Tibial artery (tissue), 4 donors: ENCODE data around the gene ADAM8.
A peak's percentile ranks its signal among the peaks of the same experiment; 100 is the strongest.

Experiments
- DNase-seq, 2 donors: peaks; one replicate each; pipeline ENCODE4 v3.0.0-alpha.2; 2019
- H3K27ac ChIP-seq, 2 donors: fragments of 200-600 bp; sonication (generic) in 1 of 2; 1 replicate in 1 of 2; 2 replicates in 1 of 2; pipeline ENCODE4 v1.5.1; 2018 to 2019; ENCODE audit warnings: mild to moderate bottlenecking in 1 of 2
- H3K27me3 ChIP-seq, 2 donors: fragments of 200-600 bp; sonication (generic) in 1 of 2; one replicate each; pipeline versions ENCODE4 v1.5.1 to v1.6.0; 2016 to 2019
- H3K36me3 ChIP-seq, 3 donors: fragments of 200-600 bp; sonication (generic) in 2 of 3; one replicate each; pipeline ENCODE4 v1.5.1; 2016 to 2019; ENCODE audit warnings: mild to moderate bottlenecking in 2 of 3
- H3K4me1 ChIP-seq, 4 donors: fragments of 200-600 bp; sonication (generic) in 2 of 4; 1 replicate in 3 of 4; 2 replicates in 1 of 4; pipeline ENCODE4 v1.5.1; 2016 to 2019
- H3K4me3 ChIP-seq, 2 donors: fragments of 200-600 bp; sonication (generic) in 1 of 2; 1 replicate in 1 of 2; 2 replicates in 1 of 2; pipeline ENCODE4 v1.5.1; 2018 to 2019; ENCODE audit warnings: mild to moderate bottlenecking in 2 of 2
- H3K9me3 ChIP-seq, 3 donors: fragments of 200-600 bp; sonication (generic) in 1 of 3; one replicate each; pipeline ENCODE4 v1.5.1; 2016 to 2019
- CTCF ChIP-seq, 2 experiments: fragments of 200-600 bp in 1 of 2; fragments of 450-650 bp in 1 of 2; IDR thresholded peaks; one replicate each; pipeline ENCODE4 v1.5.1; 2017 to 2019; ENCODE audit warnings: antibody characterized with exemption in 2 of 2, mild to moderate bottlenecking in 1 of 2, moderate library complexity in 1 of 2
- intact Hi-C: fragments of 100-400 bp; cut with DNase I; formaldehyde crosslinking; loops from one replicate; pipeline ENCODE4 v1.15.0; 2023; ENCODE audit warnings: low total_unique reads

ADAM8 gene

GRCh38 chr10:133306941-133307379, 30.3 kb upstream of the ADAM8 start:
- no peak for TF ChIP-seq CTCF (IDR thresholded peaks at IDR 0.05)
- no peak overlapping the region for H3K27ac ChIP-seq
- peaks cover 5 to 47% (median 26%) of the 10 kb centered on the region in 4 donors for H3K4me1 ChIP-seq
- no peak for DNase-seq
- H3K27me3 ChIP-seq = no peaks in the 10 kb centered on the region
- H3K9me3 ChIP-seq = no peaks in the 10 kb centered on the region
- peak overlapping the region; percentile 86 to 93 for H3K4me3 ChIP-seq
- intact Hi-C loops = loop anchor here (2.0 to 5.0 kb wide), 2 partner anchors 44 to 75 kb away; no protein-coding TSS in a partner anchor
- peaks cover 15 to 38% (median 22%) of the 10 kb centered on the region in 3 donors for H3K36me3 ChIP-seq

GRCh38 chr10:133306097-133306476, 29.4 kb upstream of the ADAM8 start:
- Histone ChIP-seq H3K27me3 (no peaks in the 10 kb centered on the region), H3K4me3 (no peak overlapping the region), H3K4me1 (peaks cover 5 to 47% (median 26%) of the 10 kb centered on the region in 4 donors), H3K27ac (no peak overlapping the region), H3K9me3 (no peaks in the 10 kb centered on the region), H3K36me3 (peaks cover 8 to 41% (median 27%) of the 10 kb centered on the region in 3 donors)
- no peak for TF ChIP-seq CTCF (IDR thresholded peaks at IDR 0.05)
- DNase-seq = no peak
- intact Hi-C loops = loop anchor here (2.0 to 5.0 kb wide), 2 partner anchors 43 to 76 kb away; no protein-coding TSS in a partner anchor

DNA sequence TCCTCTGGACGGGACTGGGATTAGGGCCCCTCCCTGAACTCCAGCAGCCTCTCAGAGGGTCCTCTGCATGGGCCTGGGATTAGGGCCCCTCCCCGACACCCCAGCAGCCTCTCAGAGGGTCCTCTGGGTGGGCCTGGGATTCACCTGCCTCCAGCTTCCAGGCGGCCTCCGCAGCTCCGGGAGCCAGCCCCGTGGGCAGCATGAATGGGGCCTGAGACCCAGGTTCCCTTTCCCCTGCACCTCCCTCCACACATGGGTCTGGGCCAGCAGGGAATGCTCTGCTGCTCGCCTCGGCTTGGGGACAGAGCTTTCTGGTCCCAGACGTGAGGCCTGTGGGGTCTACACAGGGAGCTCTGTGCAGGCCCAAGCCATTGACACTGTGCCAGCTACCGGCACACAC, 26.5 kb upstream of the ADAM8 start:
- Histone ChIP-seq H3K9me3 (no peaks in the 10 kb centered on the region), H3K27ac (no peak overlapping the region), H3K27me3 (no peaks in the 10 kb centered on the region), H3K4me3 (no peak overlapping the region), H3K36me3 (peaks cover 37 to 56% (median 47%) of the 10 kb centered on the region in 3 donors), H3K4me1 (peaks cover 0 to 41% (median 22%) of the 10 kb centered on the region in 4 donors)
- DNase-seq = no peak
- TF ChIP-seq CTCF (IDR thresholded peaks at IDR 0.05) = no peak
- intact Hi-C loops = no loop called here

DNA sequence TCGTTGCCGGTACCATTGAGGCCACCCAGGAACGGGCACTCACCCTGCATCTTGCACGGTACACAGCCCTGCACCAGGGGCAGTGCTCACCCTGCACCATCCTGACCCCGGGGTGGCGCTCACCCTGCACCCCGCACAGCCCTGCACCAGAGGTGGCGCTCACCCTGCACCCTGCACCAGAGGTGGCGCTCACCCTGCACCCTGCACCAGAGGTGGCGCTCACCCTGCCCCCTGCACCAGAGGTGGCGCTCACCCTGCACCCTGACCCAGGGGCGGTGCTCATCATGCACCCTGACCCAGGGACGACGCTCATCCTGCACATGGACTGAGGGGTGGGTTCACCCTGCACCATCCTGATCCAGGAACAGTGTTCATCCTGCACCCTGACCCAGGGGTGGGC, 25.6 kb upstream of the ADAM8 start:
- no peak overlapping the region for H3K27ac ChIP-seq
- no peak for TF ChIP-seq CTCF (IDR thresholded peaks at IDR 0.05)
- H3K36me3 ChIP-seq = peaks cover 47 to 66% (median 57%) of the 10 kb centered on the region in 3 donors
- peaks cover 0 to 32% (median 15%) of the 10 kb centered on the region in 4 donors for H3K4me1 ChIP-seq
- no peak for DNase-seq
- no peaks in the 10 kb centered on the region for H3K9me3 ChIP-seq
- H3K27me3 ChIP-seq = no peaks in the 10 kb centered on the region
- intact Hi-C loops = no loop called here
- no peak overlapping the region for H3K4me3 ChIP-seq

- no peak overlapping the region for H3K27ac ChIP-seq
- H3K9me3 ChIP-seq = no peaks in the 10 kb centered on the region
- H3K36me3 ChIP-seq = peaks cover 69 to 91% (median 82%) of the 10 kb centered on the region in 3 donors
- intact Hi-C loops = no loop called here
- H3K4me1 ChIP-seq = peaks cover 0 to 13% (median 4%) of the 10 kb centered on the region in 4 donors
- H3K4me3 ChIP-seq = no peak overlapping the region
- no peaks in the 10 kb centered on the region for H3K27me3 ChIP-seq
- TF ChIP-seq CTCF (IDR thresholded peaks at IDR 0.05) = no peak
- DNase-seq = no peak
Measured at GRCh38 chr10:133299738-133300137, 23.1 kb upstream of the ADAM8 start.

- no peak for DNase-seq
- peaks cover 0 to 13% (median 2%) of the 10 kb centered on the region in 4 donors for H3K4me1 ChIP-seq
- no peak for TF ChIP-seq CTCF (IDR thresholded peaks at IDR 0.05)
- H3K9me3 ChIP-seq = no peaks in the 10 kb centered on the region
- no peak overlapping the region for H3K27ac ChIP-seq
- no peak overlapping the region for H3K4me3 ChIP-seq
- no peaks in the 10 kb centered on the region for H3K27me3 ChIP-seq
- H3K36me3 ChIP-seq = peaks cover 74 to 96% (median 87%) of the 10 kb centered on the region in 3 donors
- intact Hi-C loops = no loop called here
Measured at GRCh38 chr10:133299224-133299623, 22.6 kb upstream of the ADAM8 start.
